ENCODE data around the gene ACTN2. TPM values are rescaled to one million over a fixed set of nuclear protein-coding genes. Genes with fewer than 3 reads are reported as not detected.

ACTN2 gene
- total RNA-seq, 1 donor = not detected

DNA sequence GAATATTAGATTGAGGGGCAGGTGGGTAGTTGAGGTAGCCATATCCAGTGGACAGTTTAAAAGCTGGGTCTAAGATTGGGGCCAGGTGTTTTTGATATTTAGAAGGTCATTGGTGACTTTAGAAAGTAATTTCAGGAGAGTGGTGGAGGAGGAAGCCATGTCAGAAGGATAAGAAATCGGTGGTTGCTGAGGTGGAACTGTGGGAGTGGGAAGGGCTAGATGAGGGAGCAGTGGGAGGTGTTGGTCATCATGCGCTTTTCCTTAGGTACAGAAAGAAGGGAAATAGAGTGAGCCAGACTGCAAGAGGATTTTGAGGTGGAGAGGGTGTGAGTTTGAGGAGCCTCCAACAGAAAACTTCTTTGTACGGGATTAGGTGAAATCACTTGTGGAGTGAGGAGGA, 116.0 kb downstream of the ACTN2 start:
- no peak for TF ChIP-seq CTCF (IDR thresholded peaks at IDR 0.05; ENCODE audit: extremely low read depth, low read depth, low read length)
- H2AFZ ChIP-seq (ENCODE audit: low read length) = no peak overlapping the region
- peaks cover 78% of the 10 kb centered on the region for H3K79me2 ChIP-seq (ENCODE audit: insufficient read depth, low read length)
- no peaks in the 10 kb centered on the region for H3K4me1 ChIP-seq (ENCODE audit: insufficient read depth, low read length)
- no peaks in the 10 kb centered on the region for H3K9me3 ChIP-seq (ENCODE audit: low read depth, low read length)
- H4K20me1 ChIP-seq (ENCODE audit: insufficient read depth, low read length) = no peaks in the 10 kb centered on the region
- H3K36me3 ChIP-seq (ENCODE audit: insufficient read depth, low read length) = no peaks in the 10 kb centered on the region
- no peak for DNase-seq (ENCODE audit: insufficient read length, low spot score, missing footprints)
- H3K27me3 ChIP-seq (ENCODE audit: insufficient read depth, low read length) = no peaks in the 10 kb centered on the region
- H3K4me2 ChIP-seq (ENCODE audit: insufficient read depth, low read length) = no peak overlapping the region
- H3K27ac ChIP-seq (ENCODE audit: low read depth, low read length) = no peak overlapping the region
- H3K4me3 ChIP-seq (ENCODE audit: insufficient read depth, low read length) = no peak overlapping the region

- no peak for DNase-seq (ENCODE audit: insufficient read length, low spot score, missing footprints)
- Histone ChIP-seq H3K4me3 (ENCODE audit: insufficient read depth, low read length) (no peak overlapping the region), H3K4me1 (ENCODE audit: insufficient read depth, low read length) (no peaks in the 10 kb centered on the region), H3K27me3 (ENCODE audit: insufficient read depth, low read length) (no peaks in the 10 kb centered on the region), H3K79me2 (ENCODE audit: insufficient read depth, low read length) (peaks cover 49% of the 10 kb centered on the region), H2AFZ (ENCODE audit: low read length) (no peak overlapping the region), H3K27ac (ENCODE audit: low read depth, low read length) (no peak overlapping the region), H3K36me3 (ENCODE audit: insufficient read depth, low read length) (peaks cover 14% of the 10 kb centered on the region), H3K9me3 (ENCODE audit: low read depth, low read length) (no peaks in the 10 kb centered on the region), H3K4me2 (ENCODE audit: insufficient read depth, low read length) (no peak overlapping the region), H4K20me1 (ENCODE audit: insufficient read depth, low read length) (no peaks in the 10 kb centered on the region)
- no peak for TF ChIP-seq CTCF (IDR thresholded peaks at IDR 0.05; ENCODE audit: extremely low read depth, low read depth, low read length)
These were observed 120.3 kb downstream of the ACTN2 start for GRCh38 chr1:236806634-236807033.

DNA sequence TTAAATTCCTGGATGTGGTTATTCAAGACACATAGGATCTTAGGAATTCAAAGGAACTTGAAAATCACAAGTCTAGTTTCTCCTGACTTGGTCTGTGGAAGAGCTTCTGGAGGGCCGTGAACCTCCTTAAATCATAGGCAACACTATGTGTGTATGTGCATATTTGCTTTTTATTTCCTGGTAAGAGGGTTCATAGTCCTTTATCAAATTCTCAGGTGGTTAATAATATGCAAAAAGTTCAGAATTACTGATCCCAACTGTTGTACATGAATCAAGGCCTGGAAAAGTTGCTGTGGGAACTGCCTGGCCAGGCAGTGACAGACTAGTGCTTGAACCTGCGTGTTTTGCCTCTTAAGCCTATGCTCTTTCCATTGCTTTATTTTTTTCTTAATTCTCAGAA, 121.7 kb downstream of the ACTN2 start:
- H2AFZ ChIP-seq (ENCODE audit: low read length) = no peak overlapping the region
- peaks cover 37% of the 10 kb centered on the region for H3K79me2 ChIP-seq (ENCODE audit: insufficient read depth, low read length)
- no peaks in the 10 kb centered on the region for H3K9me3 ChIP-seq (ENCODE audit: low read depth, low read length)
- H3K4me2 ChIP-seq (ENCODE audit: insufficient read depth, low read length) = no peak overlapping the region
- DNase-seq (ENCODE audit: insufficient read length, low spot score, missing footprints) = no peak
- H3K36me3 ChIP-seq (ENCODE audit: insufficient read depth, low read length) = peaks cover 14% of the 10 kb centered on the region
- no peaks in the 10 kb centered on the region for H3K4me1 ChIP-seq (ENCODE audit: insufficient read depth, low read length)
- no peak overlapping the region for H3K27ac ChIP-seq (ENCODE audit: low read depth, low read length)
- no peak overlapping the region for H3K4me3 ChIP-seq (ENCODE audit: insufficient read depth, low read length)
- no peaks in the 10 kb centered on the region for H3K27me3 ChIP-seq (ENCODE audit: insufficient read depth, low read length)
- TF ChIP-seq CTCF (IDR thresholded peaks at IDR 0.05; ENCODE audit: extremely low read depth, low read depth, low read length) = no peak
- no peaks in the 10 kb centered on the region for H4K20me1 ChIP-seq (ENCODE audit: insufficient read depth, low read length)

DNA sequence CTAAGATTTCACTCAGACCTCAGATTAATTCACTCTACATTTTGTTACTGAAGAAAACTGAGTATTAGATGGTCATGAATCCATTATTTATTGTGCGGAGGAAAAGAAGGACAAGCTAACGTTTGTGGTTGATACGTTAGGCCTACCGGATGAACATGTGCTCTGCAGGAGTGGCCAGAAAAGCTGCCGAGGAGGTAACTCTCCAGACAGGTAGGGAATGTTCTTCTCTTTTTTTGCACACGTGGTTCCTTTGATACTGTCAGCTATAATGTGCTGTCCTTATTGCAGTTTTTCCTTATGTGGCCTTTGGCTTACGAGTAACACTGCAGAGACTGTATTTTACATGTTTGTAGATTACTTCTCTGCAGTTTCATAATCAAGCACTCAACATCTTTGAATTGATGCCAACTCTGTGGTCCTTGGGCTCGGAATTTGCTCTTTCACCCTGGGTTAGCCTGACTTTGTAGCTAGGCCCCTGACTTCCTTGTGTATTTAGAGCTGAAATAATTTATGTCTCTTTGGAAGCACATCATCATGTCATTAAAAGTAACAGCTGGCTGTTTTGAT, 122.3 kb downstream of the ACTN2 start:
- no peak for DNase-seq (ENCODE audit: insufficient read length, low spot score, missing footprints)
- peaks cover 20% of the 10 kb centered on the region for H3K36me3 ChIP-seq (ENCODE audit: insufficient read depth, low read length)
- no peak overlapping the region for H3K4me2 ChIP-seq (ENCODE audit: insufficient read depth, low read length)
- no peak for TF ChIP-seq CTCF (IDR thresholded peaks at IDR 0.05; ENCODE audit: extremely low read depth, low read depth, low read length)
- no peak overlapping the region for H3K4me3 ChIP-seq (ENCODE audit: insufficient read depth, low read length)
- no peak overlapping the region for H3K27ac ChIP-seq (ENCODE audit: low read depth, low read length)
- no peaks in the 10 kb centered on the region for H3K4me1 ChIP-seq (ENCODE audit: insufficient read depth, low read length)
- no peaks in the 10 kb centered on the region for H4K20me1 ChIP-seq (ENCODE audit: insufficient read depth, low read length)
- no peaks in the 10 kb centered on the region for H3K9me3 ChIP-seq (ENCODE audit: low read depth, low read length)
- H2AFZ ChIP-seq (ENCODE audit: low read length) = no peak overlapping the region
- peaks cover 34% of the 10 kb centered on the region for H3K79me2 ChIP-seq (ENCODE audit: insufficient read depth, low read length)
- H3K27me3 ChIP-seq (ENCODE audit: insufficient read depth, low read length) = no peaks in the 10 kb centered on the region
